ENCODE results near the gene DIS3L2.

Gene DIS3L2

GRCh38 chr2:231955758-231956472, 5.6 kb upstream of the DIS3L2 start:
- DNase-seq (ENCODE audit: low read depth), result no peak

GRCh38 chr2:231957913-231958763, 3.4 kb upstream of the DIS3L2 start:
- no peak for DNase-seq (ENCODE audit: low read depth)

GRCh38 chr2:231960810-231961348, 634 bp upstream of the DIS3L2 start:
- no peak for DNase-seq (ENCODE audit: low read depth)

- no peak for DNase-seq (ENCODE audit: low read depth)
Measured at GRCh38 chr2:231965102-231965501, 3.6 kb downstream of the DIS3L2 start.

GRCh38 chr2:231966886-231967285, 5.4 kb downstream of the DIS3L2 start:
- no peak for DNase-seq (ENCODE audit: low read depth)

- no peak for DNase-seq (ENCODE audit: low read depth)
Measured at GRCh38 chr2:231968820-231969219, 7.3 kb downstream of the DIS3L2 start.

- no peak for DNase-seq (ENCODE audit: low read depth)
Measured at GRCh38 chr2:231970461-231970860, 8.9 kb downstream of the DIS3L2 start.

- no peak for DNase-seq (ENCODE audit: low read depth)
Measured at GRCh38 chr2:231975001-231975400, 13.5 kb downstream of the DIS3L2 start.

- DNase-seq (ENCODE audit: low read depth), result no peak
Measured at GRCh38 chr2:231977430-231977829, 15.9 kb downstream of the DIS3L2 start.

GRCh38 chr2:231984992-231985391, 23.5 kb downstream of the DIS3L2 start:
- no peak for DNase-seq (ENCODE audit: low read depth)

GRCh38 chr2:231985823-231986261, 24.3 kb downstream of the DIS3L2 start:
- no peak for DNase-seq (ENCODE audit: low read depth)

GRCh38 chr2:231987124-231987727, 25.7 kb downstream of the DIS3L2 start:
- no peak for DNase-seq (ENCODE audit: low read depth)

- no peak for DNase-seq (ENCODE audit: low read depth)
Measured at GRCh38 chr2:231988179-231988866, 26.8 kb downstream of the DIS3L2 start.

- no peak for DNase-seq (ENCODE audit: low read depth)
Measured at GRCh38 chr2:231991664-231992063, 30.2 kb downstream of the DIS3L2 start.

GRCh38 chr2:231992888-231993287, 31.4 kb downstream of the DIS3L2 start:
- no peak for DNase-seq (ENCODE audit: low read depth)

- DNase-seq (ENCODE audit: low read depth), result no peak
Measured at GRCh38 chr2:231996797-231997540, 35.5 kb downstream of the DIS3L2 start.

- no peak for DNase-seq (ENCODE audit: low read depth)
Measured at GRCh38 chr2:231998046-231998445, 36.5 kb downstream of the DIS3L2 start.

GRCh38 chr2:232000439-232000838, 38.9 kb downstream of the DIS3L2 start:
- no peak for DNase-seq (ENCODE audit: low read depth)

GRCh38 chr2:232001073-232001472, 39.6 kb downstream of the DIS3L2 start:
- no peak for DNase-seq (ENCODE audit: low read depth)

- DNase-seq (ENCODE audit: low read depth), result no peak
Measured at GRCh38 chr2:232006253-232006652, 44.7 kb downstream of the DIS3L2 start.

- DNase-seq (ENCODE audit: low read depth), result no peak
Measured at GRCh38 chr2:232008907-232009638, 47.6 kb downstream of the DIS3L2 start.

Measured in fibroblast of the conjunctiva (primary cell).